GM19467 (cell line): ENCODE measurements around the gene GPR55.
A peak's percentile ranks its signal among the peaks of the same experiment; 100 is the strongest.

Experiments
- ATAC-seq: cut with Tn5 transposase; IDR thresholded peaks from one replicate; pipeline ENCODE4 v1.9.1; 2021; ENCODE audit warnings: mild to moderate bottlenecking, moderate library complexity; ENCODE audit not compliant: unreplicated experiment

GPR55 gene

DNA sequence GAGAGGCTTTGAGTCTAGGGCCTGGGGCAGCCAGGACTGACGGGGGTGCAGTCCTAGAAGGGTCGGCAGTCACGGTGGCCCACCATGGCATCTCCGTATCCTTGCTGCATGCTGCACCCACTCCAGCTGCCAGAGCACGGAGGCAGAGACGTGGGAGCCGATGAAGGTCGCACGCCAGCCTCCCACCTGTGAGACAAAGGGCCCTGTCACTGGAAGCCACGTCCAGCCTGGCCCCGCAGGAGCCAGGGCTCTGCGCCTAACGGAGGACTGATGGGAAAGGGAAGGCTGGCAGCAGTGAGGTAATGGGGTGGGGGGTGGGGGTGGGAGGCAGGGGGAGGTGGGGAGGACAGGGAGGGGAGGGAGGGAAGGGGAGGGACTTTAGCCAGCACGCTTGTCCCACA lies 38.4 kb downstream of the GPR55 start:
- ATAC-seq: no peak

DNA sequence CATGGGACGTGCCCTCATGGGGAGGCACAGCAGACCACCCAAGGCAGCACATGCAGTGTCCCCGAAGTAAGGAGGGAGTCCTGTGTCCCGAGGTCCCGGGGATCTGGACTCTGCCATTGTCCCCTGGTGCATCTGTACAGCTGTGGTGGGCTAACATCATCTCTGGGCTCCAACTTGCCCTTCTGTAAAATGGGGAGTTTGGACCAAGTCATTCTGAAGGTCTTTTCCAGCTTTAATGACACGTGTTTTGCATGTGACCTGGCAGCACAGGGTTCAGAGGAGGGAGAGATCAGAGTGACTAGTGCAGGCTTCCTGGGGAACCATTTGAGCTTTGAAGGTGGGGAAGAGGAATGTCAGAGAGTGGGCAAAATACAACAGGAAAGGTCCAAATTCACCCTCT lies 38.8 kb downstream of the GPR55 start:
- ATAC-seq: no peak

DNA sequence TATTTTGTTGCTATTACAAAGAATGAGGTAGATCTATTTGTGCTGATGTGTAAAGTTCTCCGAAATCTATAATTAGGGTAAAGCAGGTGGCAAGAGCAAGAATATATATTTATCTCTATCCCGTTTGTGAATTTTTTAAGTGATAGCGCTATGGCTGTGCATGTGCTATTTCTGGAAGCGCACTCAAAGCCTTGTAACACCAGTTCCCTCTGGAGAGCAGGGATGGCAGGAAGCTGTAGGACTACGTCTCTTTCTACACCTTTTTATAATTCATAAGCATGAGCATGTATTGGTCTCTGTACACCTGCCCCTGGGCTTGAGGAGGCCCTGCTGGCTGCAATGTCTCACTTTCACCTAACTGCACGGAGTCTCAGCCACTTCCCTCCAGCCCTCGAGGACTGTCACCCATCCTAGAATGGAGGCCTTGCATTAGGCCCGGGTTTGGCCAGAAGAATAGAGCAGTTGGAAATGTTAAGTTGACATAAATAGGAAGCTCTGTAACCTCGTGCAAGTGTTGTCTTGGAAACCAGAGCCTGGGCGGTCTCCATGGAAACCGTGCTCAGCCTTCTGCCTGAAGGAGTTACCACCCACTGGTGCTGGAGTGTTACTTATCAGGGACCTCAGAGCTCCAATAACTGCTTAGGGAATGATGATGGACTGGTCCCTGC lies 39.4 kb downstream of the GPR55 start:
- no peak for ATAC-seq

- no peak for ATAC-seq
These were observed 43.2 kb downstream of the GPR55 start for GRCh38 chr2:230881840-230882239.

GRCh38 chr2:230879891-230880290 lies 45.2 kb downstream of the GPR55 start:
- ATAC-seq: no peak

DNA sequence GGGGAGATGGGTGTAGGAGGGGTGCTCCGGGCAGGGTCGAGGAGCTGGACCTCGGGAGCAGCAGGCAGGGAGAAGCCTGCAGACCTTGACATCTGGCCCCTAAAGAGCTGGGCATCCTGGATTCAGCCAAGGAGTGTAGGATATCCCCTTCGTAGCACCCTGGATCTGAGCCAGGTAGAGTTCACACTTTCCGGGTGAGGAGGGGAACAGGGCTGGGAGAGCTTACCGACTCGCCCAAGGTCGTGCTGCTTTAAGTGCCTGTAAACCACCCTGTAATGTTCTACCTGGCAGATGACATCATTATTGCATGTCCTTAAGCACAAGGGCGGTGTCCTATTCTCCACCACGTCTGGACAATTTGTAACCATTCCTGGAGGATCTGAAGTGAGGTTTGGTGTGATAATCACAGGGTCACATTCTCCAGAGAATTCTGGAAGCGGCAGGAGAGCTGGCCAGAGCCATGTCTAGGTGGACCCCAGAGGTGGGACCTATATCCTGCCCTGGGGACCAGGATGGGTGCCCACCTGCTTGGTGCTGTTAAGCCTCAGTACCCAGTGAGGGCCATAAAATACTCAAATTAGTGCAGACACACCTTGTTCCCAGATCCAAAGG lies 45.7 kb downstream of the GPR55 start:
- no peak for ATAC-seq

- no peak for ATAC-seq
These were observed 46.3 kb downstream of the GPR55 start for GRCh38 chr2:230878599-230879188.

DNA sequence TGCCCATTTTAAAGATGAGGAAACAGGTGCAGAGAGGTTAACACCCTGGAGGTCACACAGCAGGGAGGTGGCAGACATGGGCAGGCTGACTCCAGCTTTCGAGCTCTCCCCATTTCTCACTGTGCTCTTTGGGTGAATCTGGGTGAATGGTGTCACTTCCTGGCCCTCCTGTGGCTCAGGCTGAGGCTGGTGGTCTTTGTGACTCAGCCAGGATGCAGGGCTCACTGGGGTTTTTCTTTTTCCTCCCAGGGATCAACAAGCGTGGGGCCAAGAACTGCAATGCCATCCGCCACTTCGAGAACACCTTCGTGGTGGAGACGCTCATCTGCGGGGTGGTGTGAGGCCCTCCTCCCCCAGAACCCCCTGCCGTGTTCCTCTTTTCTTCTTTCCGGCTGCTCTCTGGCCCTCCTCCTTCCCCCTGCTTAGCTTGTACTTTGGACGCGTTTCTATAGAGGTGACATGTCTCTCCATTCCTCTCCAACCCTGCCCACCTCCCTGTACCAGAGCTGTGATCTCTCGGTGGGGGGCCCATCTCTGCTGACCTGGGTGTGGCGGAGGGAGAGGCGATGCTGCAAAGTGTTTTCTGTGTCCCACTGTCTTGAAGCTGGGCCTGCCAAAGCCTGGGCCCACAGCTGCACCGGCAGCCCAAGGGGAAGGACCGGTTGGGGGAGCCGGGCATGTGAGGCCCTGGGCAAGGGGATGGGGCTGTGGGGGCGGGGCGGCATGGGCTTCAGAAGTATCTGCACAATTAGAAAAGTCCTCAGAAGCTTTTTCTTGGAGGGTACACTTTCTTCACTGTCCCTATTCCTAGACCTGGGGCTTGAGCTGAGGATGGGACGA lies 47.1 kb downstream of the GPR55 start:
- ATAC-seq: no peak

DNA sequence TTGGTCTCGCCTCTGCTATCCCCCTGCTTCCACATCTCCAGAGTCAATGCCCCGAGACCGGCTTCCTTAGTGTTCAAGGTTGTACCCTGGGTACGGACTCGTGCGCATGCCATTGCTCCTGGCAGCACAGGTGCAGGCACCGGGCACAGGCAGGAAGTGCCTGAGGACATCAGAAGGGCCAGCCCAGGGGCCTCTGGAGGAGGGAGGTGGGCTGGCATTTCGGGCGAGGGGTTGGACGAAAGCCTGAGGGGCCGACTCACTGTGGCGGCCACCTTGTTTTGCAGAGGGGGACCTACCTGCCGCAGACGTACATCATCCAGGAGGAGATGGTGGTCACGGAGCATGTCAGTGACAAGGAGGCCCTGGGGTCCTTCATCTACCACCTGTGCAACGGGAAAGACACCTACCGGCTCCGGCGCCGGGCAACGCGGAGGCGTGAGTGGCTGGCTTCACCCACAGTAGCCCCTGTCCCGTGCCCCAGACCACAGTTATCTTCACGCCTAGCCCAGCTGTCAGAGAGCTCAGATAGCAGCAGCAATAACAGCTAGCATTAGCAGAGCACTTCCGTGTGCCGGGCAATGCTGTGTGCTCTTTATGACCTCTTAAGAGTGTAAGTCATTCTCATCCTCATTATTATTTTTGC lies 47.8 kb downstream of the GPR55 start:
- ATAC-seq: no peak

DNA sequence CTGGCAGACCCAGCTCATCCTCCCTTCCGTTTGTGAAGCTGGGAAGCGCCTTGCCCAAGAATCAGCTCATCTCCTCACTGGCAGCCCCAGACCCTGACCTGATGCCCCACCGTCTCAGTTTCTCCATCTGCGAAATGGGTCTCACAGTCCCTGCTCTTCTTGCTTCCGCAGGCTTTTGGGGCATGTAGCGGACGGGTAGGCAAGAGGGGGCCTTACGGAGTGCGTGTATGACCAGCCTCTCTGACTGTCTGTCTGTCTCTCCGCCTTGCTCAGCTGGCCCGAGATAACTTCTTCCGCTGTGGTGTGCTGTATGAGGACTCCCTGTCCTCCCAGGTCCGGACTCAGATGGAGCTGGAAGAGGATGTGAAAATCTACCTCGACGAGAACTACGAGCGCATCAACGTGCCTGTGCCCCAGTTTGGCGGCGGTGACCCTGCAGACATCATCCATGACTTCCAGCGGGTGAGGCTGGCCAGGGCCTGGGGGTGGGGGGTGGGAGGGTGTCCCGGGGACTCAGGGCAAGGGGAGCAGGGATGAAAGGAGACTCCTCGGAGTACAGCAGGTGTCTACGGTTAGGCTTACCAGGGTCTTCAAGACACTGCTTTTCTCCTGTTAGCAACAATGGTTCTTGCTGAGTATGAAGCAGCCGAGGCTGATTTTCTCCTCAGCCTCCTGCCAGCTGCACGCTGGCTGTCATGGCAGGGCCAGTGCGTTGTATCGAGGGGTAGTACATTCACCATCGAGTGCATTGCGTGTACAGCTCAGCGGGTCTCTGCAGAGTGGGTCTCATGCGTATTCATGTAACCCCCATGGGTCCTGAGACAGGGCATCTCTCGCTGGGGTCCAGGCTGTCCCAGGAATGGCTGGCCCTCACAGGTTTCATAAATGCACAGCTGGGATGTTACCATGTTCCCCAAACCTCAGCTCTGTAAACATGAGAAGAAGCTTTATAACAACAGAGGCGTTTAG lies 49.4 kb downstream of the GPR55 start:
- no peak for ATAC-seq

GRCh38 chr2:230874876-230875275 lies 50.2 kb downstream of the GPR55 start:
- ATAC-seq: no peak

GRCh38 chr2:230874456-230874855 lies 50.6 kb downstream of the GPR55 start:
- ATAC-seq: no peak

- peak; percentile 71 for ATAC-seq
These were observed 51.2 kb downstream of the GPR55 start for GRCh38 chr2:230873661-230874401.

DNA sequence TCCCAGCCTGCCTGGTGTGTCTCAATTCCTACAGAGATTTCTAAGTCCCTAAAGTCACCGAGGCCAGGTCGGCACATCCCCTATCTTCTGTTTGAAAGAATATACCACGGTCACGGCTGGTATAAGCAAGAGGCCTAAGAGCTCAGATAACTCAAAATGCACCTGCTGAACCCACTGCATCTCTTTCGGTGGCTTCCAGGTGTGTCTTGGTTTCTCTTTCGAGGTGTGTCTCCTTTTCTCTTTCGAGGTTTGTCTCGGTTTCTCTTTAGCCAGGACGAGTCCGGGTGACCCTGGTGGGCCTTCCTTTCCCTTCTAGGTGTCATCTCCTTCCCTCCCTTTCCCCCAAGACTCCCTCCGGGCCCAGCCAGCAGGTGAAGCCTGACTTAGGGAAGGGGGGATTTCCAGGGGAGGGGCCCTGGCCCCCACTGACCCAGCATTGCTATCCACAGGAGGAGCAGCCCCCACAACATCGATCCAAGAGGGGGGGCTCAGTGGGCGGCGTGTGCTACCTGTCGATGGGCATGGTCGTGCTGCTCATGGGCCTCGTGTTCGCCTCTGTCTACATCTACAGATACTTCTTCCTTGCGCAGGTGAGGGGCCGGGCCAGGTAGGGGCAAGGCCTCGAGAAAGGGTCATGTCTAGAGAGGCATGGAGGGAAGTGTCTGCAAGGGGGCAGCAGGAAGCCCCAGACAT lies 51.9 kb downstream of the GPR55 start:
- peak; percentile 39 for ATAC-seq

- no peak for ATAC-seq
These were observed 52.7 kb downstream of the GPR55 start for GRCh38 chr2:230872151-230872967.

GRCh38 chr2:230871361-230872150 lies 53.5 kb downstream of the GPR55 start:
- no peak for ATAC-seq
